ENCODE results near the gene TOP2A. TPM values are rescaled to one million over a fixed set of nuclear protein-coding genes. Genes with fewer than 3 reads are reported as not detected.

The TOP2A gene
- total RNA-seq, 1 experiment from 2014 or later = 1,672 TPM

DNA sequence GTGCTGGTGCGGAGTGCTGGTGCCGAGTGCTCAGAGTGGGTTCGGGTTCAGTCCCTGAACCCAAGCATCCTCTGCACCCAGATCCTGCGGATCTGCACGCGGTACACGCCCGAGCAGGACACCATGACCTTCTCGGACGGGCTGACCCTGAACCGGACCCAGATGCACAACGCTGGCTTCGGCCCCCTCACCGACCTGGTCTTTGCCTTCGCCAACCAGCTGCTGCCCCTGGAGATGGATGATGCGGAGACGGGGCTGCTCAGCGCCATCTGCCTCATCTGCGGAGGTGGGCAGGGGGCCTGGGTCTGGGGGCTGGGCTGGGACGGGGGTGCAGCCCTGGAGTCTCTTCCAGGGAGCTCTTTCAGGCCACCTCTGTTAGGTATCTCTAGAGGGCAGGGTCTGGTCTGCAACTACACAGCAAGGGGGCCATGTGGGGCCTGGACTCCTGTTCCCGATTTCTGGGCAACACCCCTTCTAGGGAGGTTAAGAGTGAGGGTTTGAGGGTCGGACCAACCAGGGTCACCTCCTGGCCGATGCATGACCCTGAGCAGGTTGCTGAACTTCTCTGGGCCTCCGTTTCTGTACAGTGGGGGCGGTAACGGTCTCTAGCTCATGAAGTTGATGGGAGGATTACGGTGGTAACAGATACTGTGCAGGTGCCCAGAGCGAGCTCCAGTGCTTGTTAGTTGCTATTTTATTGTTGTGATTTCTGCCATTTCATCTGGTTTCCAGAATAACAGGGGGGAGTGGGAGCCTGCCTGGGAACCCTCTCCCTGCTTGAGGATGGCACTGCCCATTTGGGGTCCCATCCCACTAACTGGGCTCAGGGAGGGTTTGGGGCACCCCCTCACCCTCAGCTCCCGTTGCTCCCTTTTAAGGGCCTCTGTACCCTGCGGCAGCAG lies 63.2 kb downstream of the TOP2A start:
- Mint-ChIP-seq H3K4me1 (ENCODE audit: low read depth, unreplicated experiment) (peaks cover 36% of the 10 kb centered on the region), H3K4me3 (ENCODE audit: low read depth, unreplicated experiment) (no peak overlapping the region), H3K9me3 (ENCODE audit: low read depth, unreplicated experiment) (no peaks in the 10 kb centered on the region), H3K36me3 (ENCODE audit: insufficient read depth, unreplicated experiment) (peaks cover 78% of the 10 kb centered on the region), H3K27me3 (ENCODE audit: unreplicated experiment) (no peaks in the 10 kb centered on the region), H3K27ac (ENCODE audit: unreplicated experiment) (no peak overlapping the region)
- no peak for DNase-seq
- intact Hi-C loops (cut with micrococcal nuclease; ENCODE audit: unreplicated experiment) = loop anchor here (1.0 to 5.0 kb wide), 4 partner anchors 51 to 722 kb away; no protein-coding TSS in a partner anchor
- CTCF ChIA-PET = interaction anchor here (0.5 to 37.0 kb wide), 36 partner anchors 8 to 424 kb away, joined by 3 to 1520 read pairs (median 4); partner anchors contain the start of genes GJD3, IGFBP4, RARA and TOP2A
- TF ChIP-seq, protein P1, sequence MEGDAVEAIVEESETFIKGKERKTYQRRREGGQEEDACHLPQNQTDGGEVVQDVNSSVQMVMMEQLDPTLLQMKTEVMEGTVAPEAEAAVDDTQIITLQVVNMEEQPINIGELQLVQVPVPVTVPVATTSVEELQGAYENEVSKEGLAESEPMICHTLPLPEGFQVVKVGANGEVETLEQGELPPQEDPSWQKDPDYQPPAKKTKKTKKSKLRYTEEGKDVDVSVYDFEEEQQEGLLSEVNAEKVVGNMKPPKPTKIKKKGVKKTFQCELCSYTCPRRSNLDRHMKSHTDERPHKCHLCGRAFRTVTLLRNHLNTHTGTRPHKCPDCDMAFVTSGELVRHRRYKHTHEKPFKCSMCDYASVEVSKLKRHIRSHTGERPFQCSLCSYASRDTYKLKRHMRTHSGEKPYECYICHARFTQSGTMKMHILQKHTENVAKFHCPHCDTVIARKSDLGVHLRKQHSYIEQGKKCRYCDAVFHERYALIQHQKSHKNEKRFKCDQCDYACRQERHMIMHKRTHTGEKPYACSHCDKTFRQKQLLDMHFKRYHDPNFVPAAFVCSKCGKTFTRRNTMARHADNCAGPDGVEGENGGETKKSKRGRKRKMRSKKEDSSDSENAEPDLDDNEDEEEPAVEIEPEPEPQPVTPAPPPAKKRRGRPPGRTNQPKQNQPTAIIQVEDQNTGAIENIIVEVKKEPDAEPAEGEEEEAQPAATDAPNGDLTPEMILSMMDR (IDR thresholded peaks at IDR 0.05; ENCODE audit: unreplicated experiment) = no peak
- no TSS peak for BruUV-seq (replicated peaks)

DNA sequence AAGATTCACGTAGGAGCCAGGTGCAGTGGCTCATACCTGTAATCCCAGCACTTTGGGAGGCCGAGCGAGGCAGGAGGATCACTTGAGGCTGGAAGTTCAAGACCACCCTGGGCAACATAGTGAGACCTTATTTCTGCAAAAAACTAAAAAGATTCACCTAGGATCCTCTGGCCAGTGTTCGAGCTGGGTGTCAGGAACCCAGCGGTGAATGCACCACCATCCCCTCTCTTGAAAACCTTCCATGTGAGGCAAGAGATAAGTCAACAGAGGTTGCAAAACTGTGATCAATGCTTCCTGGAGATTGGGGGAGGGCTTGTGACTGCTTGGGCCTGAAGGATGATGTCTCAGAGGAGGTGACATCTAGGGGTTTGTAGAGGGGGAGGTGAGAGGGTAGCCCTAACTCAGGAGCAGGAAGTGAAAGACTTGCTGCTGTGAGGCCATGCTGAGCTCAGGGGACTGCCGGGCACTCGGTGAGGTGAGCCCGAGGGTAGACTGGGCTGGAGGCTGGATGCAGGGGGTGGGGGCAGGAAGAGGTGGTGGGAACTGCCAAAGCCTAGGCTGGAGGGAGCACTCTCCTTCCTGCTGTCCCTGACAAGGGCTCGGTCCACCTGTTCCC lies 64.8 kb downstream of the TOP2A start:
- Mint-ChIP-seq H3K36me3 (ENCODE audit: insufficient read depth, unreplicated experiment) (peaks cover 89% of the 10 kb centered on the region), H3K4me1 (ENCODE audit: low read depth, unreplicated experiment) (peaks cover 41% of the 10 kb centered on the region), H3K4me3 (ENCODE audit: low read depth, unreplicated experiment) (no peak overlapping the region), H3K9me3 (ENCODE audit: low read depth, unreplicated experiment) (no peaks in the 10 kb centered on the region), H3K27ac (ENCODE audit: unreplicated experiment) (peak overlapping the region; percentile 0), H3K27me3 (ENCODE audit: unreplicated experiment) (no peaks in the 10 kb centered on the region)
- intact Hi-C loops (cut with micrococcal nuclease; ENCODE audit: unreplicated experiment) = no loop called here
- CTCF ChIA-PET = interaction anchor here (0.8 to 37.0 kb wide), 8 partner anchors 8 to 181 kb away, joined by 3 to 1520 read pairs (median 14); partner anchors contain the start of gene RARA
- BruUV-seq (replicated peaks) = no TSS peak
- TF ChIP-seq, protein P1 (IDR thresholded peaks at IDR 0.05; ENCODE audit: unreplicated experiment) = no peak
- DNase-seq = peak; percentile 63

DNA sequence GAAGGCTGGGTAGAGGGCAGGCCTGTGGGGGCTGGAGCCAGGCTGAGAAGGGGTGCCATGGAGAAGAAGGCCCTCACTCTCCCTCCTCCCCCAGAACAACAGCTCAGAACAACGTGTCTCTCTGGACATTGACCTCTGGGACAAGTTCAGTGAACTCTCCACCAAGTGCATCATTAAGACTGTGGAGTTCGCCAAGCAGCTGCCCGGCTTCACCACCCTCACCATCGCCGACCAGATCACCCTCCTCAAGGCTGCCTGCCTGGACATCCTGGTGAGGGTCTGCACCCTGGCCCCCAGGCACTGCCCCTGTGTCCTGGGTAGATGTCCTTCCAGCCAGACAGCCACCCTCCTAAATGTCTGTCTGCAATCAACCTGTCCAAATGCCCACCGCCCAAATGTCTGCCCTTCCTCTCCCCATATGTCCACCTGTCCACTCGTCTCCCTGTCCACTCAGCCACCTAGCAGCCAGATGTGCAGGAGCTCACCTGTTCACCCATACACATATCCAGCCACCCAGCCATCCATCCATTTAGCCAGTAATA lies 65.4 kb downstream of the TOP2A start:
- peaks cover 86% of the 10 kb centered on the region for H3K36me3 Mint-ChIP-seq (ENCODE audit: insufficient read depth, unreplicated experiment)
- H3K27me3 Mint-ChIP-seq (ENCODE audit: unreplicated experiment) = no peaks in the 10 kb centered on the region
- no peaks in the 10 kb centered on the region for H3K9me3 Mint-ChIP-seq (ENCODE audit: low read depth, unreplicated experiment)
- no peak for DNase-seq
- H3K4me1 Mint-ChIP-seq (ENCODE audit: low read depth, unreplicated experiment) = peaks cover 46% of the 10 kb centered on the region
- TF ChIP-seq, protein P1 (IDR thresholded peaks at IDR 0.05; ENCODE audit: unreplicated experiment) = no peak
- CTCF ChIA-PET = interaction anchor here (0.5 to 37.0 kb wide), 8 partner anchors 7 to 181 kb away, joined by 3 to 1520 read pairs (median 8); partner anchors contain the start of gene RARA
- intact Hi-C loops (cut with micrococcal nuclease; ENCODE audit: unreplicated experiment) = no loop called here
- H3K27ac Mint-ChIP-seq (ENCODE audit: unreplicated experiment) = peak overlapping the region; percentile 0
- H3K4me3 Mint-ChIP-seq (ENCODE audit: low read depth, unreplicated experiment) = no peak overlapping the region
- BruUV-seq (replicated peaks) = no TSS peak
